GM10266 (cell line): Measurements from ENCODE around the gene DPYD.

ENCODE experiments used
- DNase-seq: peaks from one replicate; pipeline ENCODE4 v3.0.0; 2012; ENCODE audit errors: extremely low spot score
- CTCF ChIP-seq: IDR thresholded peaks from 2 replicates; pipeline ENCODE4 v1.5.1; 2012; ENCODE audit warnings: mild to moderate bottlenecking, low read depth; ENCODE audit not compliant: control insufficient read depth, insufficient read depth; ENCODE audit errors: missing control alignments

The DPYD gene

GRCh38 chr1:97610748-97611147, 310.1 kb downstream of the DPYD start:
- DNase-seq = no peak
- no peak for TF ChIP-seq CTCF

- no peak for DNase-seq
- no peak for TF ChIP-seq CTCF
Measured at GRCh38 chr1:97610102-97610501, 310.7 kb downstream of the DPYD start.

GRCh38 chr1:97608272-97608671, 312.6 kb downstream of the DPYD start:
- DNase-seq = no peak
- TF ChIP-seq CTCF = no peak

- no peak for DNase-seq
- TF ChIP-seq CTCF = no peak
Measured at GRCh38 chr1:97603776-97604175, 317.1 kb downstream of the DPYD start.

- no peak for DNase-seq
- no peak for TF ChIP-seq CTCF
Measured at GRCh38 chr1:97603218-97603617, 317.6 kb downstream of the DPYD start.

GRCh38 chr1:97599447-97599846, 321.4 kb downstream of the DPYD start:
- TF ChIP-seq CTCF = no peak

GRCh38 chr1:97593192-97593591, 327.6 kb downstream of the DPYD start:
- no peak for DNase-seq
- no peak for TF ChIP-seq CTCF

More at GRCh38 chr1:97599447-97599846, 321.4 kb downstream of the DPYD start:
- no peak for DNase-seq
